Effector memory CD8-positive, alpha-beta T cell (primary cell): ENCODE results near the gene SP110.

Source experiments
- ATAC-seq: fragments of 150-1000 bp; cut with Tn5 transposase; replicated peaks from 2 replicates; pipeline ENCODE4 v1.10.0; 2021; ENCODE audit warnings: mild to moderate bottlenecking, moderate library complexity
- DNase-seq, 3 experiments: peaks; one replicate each; pipeline ENCODE4 v3.0.0; 2021
- H3K27ac Mint-ChIP-seq, 2 donors: one replicate each; pipeline ENCODE4 v1.8.0; 2022; ENCODE audit warnings: mild to moderate bottlenecking in 2 of 2, mixed read lengths in 2 of 2, moderate library complexity in 2 of 2
- H3K27me3 Mint-ChIP-seq, 2 donors: one replicate each; pipeline ENCODE4 v1.8.0; 2022; ENCODE audit warnings: mixed read lengths in 2 of 2
- H3K36me3 Mint-ChIP-seq: one replicate; pipeline ENCODE4 v1.8.0; 2022; ENCODE audit warnings: mild to moderate bottlenecking, moderate library complexity, mixed read lengths; ENCODE audit not compliant: insufficient read depth
- H3K4me1 Mint-ChIP-seq, 2 donors: one replicate each; pipeline ENCODE4 v1.8.0; 2022; ENCODE audit warnings: low read depth in 2 of 2, mixed read lengths in 2 of 2
- H3K4me3 Mint-ChIP-seq, 2 donors: one replicate each; pipeline ENCODE4 v1.8.0; 2022; ENCODE audit warnings: mild to moderate bottlenecking in 2 of 2, mixed read lengths in 2 of 2, moderate library complexity in 2 of 2
- H3K9me3 Mint-ChIP-seq, 2 donors: one replicate each; pipeline ENCODE4 v1.8.0; 2022; ENCODE audit warnings: mixed read lengths in 2 of 2

The SP110 gene

DNA sequence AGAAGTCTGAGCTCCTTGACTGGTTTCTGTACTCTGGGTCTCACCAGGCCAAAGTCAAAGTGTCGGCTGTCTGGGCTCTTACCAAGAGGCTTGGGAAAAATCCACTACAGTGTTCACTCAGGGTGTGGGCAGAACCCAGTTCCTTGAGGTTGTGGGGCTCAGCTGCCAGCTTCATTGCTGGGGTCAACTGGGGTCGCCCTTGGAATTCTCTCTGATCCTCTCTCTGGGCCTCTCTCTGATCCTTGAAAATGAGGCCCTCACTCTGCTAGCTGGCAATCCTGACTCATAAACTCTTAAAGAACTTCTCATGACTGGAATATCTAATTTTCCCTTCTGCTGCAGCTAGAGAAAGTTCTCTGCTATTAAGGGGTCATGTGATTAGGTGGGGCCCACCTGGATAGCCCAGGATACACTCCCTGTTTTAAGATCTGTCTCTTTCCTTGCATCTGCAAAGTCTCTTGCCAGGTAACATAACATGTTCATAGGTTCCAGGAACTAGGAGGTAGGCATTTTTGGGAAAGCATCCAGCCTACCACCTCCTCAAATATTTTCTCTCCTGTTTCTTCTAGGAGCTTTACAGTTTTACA is 66.3 kb downstream of the SP110 start:
- Mint-ChIP-seq H3K4me3 (no peak overlapping the region), H3K36me3 (no peaks in the 10 kb centered on the region), H3K9me3 (peaks cover 0 to 2% of the 10 kb centered on the region in 2 donors), H3K4me1 (no peaks in the 10 kb centered on the region), H3K27me3 (no peaks in the 10 kb centered on the region), H3K27ac (no peak overlapping the region)
- no peak for ATAC-seq
- no peak for DNase-seq

DNA sequence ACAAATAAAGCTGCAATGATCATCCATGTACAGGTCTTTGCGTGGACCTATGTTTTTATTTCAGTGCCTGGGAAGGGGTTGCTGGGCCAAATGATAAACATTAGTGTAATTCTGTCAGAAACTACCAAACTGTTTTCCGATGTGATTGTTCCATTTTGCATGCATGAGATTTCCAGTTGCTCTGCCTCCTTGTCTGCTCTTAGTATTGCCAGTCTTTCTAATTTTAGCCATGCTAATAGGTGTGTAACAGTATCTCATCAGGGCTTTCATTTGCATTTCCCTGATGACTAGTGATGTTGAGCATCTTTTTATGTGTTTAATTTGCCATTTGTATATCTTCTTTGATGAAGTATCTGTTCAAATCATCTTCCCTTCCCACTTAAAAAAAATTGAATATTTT is 67.5 kb downstream of the SP110 start:
- ATAC-seq = no peak
- DNase-seq = no peak
- H3K4me3 Mint-ChIP-seq = no peak overlapping the region
- H3K9me3 Mint-ChIP-seq = peaks cover 0 to 2% of the 10 kb centered on the region in 2 donors
- H3K27ac Mint-ChIP-seq = no peak overlapping the region
- H3K27me3 Mint-ChIP-seq = no peaks in the 10 kb centered on the region
- H3K36me3 Mint-ChIP-seq = no peaks in the 10 kb centered on the region
- no peaks in the 10 kb centered on the region for H3K4me1 Mint-ChIP-seq

DNA sequence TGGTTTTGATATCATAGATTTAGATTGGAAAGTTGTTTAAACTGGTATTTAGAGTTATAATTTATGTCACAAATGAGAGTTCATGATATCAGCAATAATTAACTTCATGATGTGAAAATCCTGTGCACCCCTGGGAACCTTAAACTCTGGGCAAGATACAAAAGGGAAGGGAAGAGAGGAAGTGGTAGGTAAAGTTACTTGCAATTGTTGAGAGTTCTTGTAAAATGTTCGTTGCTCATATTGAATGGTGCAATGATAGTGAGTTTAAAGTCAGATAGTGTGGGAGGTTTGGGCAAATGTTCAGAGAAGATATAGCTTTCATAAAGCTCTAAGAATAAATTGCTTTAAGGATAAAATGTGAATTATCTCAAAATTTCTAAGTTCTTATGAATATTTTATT is 75.4 kb downstream of the SP110 start:
- Mint-ChIP-seq H3K4me3 (no peak overlapping the region), H3K4me1 (no peaks in the 10 kb centered on the region), H3K27ac (no peak overlapping the region), H3K27me3 (peaks cover 13 to 28% of the 10 kb centered on the region in 2 donors), H3K36me3 (no peaks in the 10 kb centered on the region), H3K9me3 (peaks cover 0 to 7% of the 10 kb centered on the region in 2 donors)
- DNase-seq (no peak), ATAC-seq (no peak)

DNA sequence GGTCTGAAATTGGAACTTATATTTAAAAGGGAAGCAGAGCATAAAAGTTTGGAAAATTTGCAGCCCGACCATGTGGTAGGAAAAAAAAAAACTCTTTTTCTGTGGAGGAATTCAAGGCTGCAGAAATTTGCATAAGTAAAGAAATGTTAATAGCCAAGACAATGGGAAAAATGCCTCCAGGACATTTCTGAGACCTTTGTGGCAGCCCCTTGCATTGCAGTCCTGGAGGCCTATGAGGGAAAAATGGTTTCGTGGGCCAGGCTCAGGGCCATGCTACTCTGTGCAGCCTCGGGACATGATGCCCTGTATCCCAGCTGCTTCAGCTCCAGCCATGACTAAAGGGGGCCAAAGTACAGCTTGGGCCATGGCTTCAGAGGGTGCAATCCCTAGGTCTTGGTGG is 79.1 kb downstream of the SP110 start:
- no peak overlapping the region for H3K4me3 Mint-ChIP-seq
- peaks cover 13 to 28% of the 10 kb centered on the region in 2 donors for H3K27me3 Mint-ChIP-seq
- no peaks in the 10 kb centered on the region for H3K36me3 Mint-ChIP-seq
- H3K27ac Mint-ChIP-seq = no peak overlapping the region
- H3K4me1 Mint-ChIP-seq = no peaks in the 10 kb centered on the region
- DNase-seq = no peak
- peaks cover 0 to 7% of the 10 kb centered on the region in 2 donors for H3K9me3 Mint-ChIP-seq
- no peak for ATAC-seq

DNA sequence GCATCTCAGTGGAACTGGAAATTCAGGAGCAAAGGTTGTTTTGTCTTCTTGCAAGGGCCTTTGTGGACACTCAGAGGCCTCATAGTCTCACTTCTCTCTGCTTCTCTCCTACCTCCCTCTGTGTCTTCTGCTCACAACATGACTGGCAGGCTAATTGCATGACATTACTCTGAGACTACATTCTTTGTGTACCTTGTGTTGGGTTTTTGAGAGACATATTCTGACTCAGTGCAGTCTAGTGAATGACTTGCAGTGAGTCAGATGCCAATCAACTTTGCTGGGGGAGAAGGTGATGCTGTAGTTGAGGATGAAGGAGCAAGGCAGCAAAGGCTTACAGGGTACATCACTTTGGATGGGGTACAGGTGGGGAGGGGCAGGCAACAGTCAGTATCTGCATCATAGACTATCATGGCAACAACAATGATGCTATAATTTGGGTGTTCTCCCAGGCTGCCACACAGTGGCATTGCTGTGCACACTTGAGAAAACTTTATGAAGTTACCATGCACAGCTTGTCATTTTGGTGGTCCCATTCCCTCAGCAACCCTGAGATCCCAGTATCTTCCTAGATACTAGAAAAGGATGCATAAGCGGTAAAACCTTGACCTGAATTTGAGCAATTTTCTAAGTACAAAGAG is 81.8 kb downstream of the SP110 start:
- no peak for ATAC-seq
- Mint-ChIP-seq H3K4me3 (no peak overlapping the region), H3K9me3 (peaks cover 0 to 7% of the 10 kb centered on the region in 2 donors), H3K4me1 (no peaks in the 10 kb centered on the region), H3K27ac (no peak overlapping the region), H3K36me3 (no peaks in the 10 kb centered on the region), H3K27me3 (peaks cover 13 to 28% of the 10 kb centered on the region in 2 donors)
- DNase-seq = no peak

DNA sequence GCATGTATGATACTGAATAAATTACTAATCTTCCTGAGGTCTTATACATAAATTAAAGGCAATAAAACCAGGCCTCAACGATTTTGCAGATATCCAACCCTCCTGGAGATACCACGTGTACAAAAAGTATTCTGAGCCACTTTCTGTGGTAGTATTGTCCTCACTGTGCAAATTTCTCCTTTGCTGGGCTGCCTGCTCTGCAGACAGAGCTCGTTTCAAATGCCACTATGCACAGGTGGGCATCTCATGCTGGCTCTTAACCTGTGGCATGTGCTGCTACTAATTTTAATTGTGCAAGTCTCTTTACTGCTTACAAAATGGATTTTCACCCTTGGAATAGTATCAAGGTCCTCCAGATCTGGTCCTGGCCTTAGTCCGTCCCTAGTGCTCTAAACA is 84.7 kb downstream of the SP110 start:
- H3K4me3 Mint-ChIP-seq = no peak overlapping the region
- peaks cover 0 to 5% of the 10 kb centered on the region in 2 donors for H3K9me3 Mint-ChIP-seq
- no peak overlapping the region for H3K27ac Mint-ChIP-seq
- H3K4me1 Mint-ChIP-seq = no peaks in the 10 kb centered on the region
- no peak for ATAC-seq
- DNase-seq = no peak
- peaks cover 7 to 20% of the 10 kb centered on the region in 2 donors for H3K27me3 Mint-ChIP-seq
- peaks cover 3% of the 10 kb centered on the region for H3K36me3 Mint-ChIP-seq

DNA sequence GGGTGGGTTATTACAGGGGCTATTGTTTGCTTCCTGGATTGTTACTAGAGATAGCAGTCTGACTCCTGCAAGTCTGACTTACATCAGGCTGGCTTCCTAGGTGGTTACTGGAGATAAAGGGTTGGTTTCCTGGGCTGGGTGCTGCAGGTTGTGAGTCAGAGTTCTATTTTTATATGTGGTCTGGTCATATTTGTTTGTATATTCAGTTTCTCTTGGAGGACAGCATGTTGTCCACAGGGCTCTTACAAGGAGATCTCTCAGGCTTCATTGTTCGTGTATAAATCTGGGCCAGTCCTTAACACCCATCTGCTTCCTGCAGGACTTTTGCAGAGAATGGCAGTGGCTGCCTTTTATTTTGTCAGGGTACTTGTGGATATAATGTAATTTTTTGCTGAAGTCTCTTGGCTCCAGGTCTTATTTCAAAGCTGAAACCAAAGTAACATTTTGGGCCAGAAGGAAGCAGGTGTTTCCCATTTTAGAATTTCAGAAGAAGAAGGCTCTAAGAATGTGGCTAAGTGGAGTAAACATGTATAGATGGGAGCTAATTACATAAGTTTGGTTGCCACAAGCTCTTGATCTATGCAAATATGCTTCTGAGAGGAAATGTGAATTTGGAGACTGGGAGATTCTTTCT is 85.2 kb downstream of the SP110 start:
- DNase-seq (no peak), ATAC-seq (no peak)
- peaks cover 2 to 15% of the 10 kb centered on the region in 2 donors for H3K27me3 Mint-ChIP-seq
- peaks cover 3% of the 10 kb centered on the region for H3K36me3 Mint-ChIP-seq
- no peak overlapping the region for H3K4me3 Mint-ChIP-seq
- H3K4me1 Mint-ChIP-seq = no peaks in the 10 kb centered on the region
- H3K9me3 Mint-ChIP-seq = peaks cover 0 to 2% of the 10 kb centered on the region in 2 donors
- H3K27ac Mint-ChIP-seq = no peak overlapping the region

DNA sequence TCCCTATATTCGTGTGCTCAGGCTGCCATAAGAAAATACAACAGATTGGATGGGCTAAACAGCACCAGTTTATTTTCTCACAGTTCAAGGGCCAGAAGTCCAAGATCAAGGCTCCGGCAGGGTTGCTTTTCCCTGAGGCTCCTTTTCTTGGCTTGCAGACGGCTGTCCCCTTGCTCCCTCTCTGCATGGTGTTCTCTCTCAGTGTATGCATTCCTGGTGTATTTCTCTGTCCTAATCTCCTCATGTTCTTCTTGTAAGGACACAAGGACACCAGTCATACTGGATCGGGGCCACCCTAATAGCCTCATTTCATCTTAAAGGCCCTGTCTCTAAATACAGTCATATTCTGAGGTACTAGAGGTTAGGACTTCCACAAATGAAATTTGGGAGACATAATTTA is 88.4 kb downstream of the SP110 start:
- H3K4me1 Mint-ChIP-seq = no peaks in the 10 kb centered on the region
- H3K27me3 Mint-ChIP-seq = peaks cover 0 to 14% of the 10 kb centered on the region in 2 donors
- no peak overlapping the region for H3K4me3 Mint-ChIP-seq
- H3K9me3 Mint-ChIP-seq = peaks cover 0 to 2% of the 10 kb centered on the region in 2 donors
- peaks cover 3% of the 10 kb centered on the region for H3K36me3 Mint-ChIP-seq
- no peak overlapping the region for H3K27ac Mint-ChIP-seq
- ATAC-seq = no peak
- no peak for DNase-seq

DNA sequence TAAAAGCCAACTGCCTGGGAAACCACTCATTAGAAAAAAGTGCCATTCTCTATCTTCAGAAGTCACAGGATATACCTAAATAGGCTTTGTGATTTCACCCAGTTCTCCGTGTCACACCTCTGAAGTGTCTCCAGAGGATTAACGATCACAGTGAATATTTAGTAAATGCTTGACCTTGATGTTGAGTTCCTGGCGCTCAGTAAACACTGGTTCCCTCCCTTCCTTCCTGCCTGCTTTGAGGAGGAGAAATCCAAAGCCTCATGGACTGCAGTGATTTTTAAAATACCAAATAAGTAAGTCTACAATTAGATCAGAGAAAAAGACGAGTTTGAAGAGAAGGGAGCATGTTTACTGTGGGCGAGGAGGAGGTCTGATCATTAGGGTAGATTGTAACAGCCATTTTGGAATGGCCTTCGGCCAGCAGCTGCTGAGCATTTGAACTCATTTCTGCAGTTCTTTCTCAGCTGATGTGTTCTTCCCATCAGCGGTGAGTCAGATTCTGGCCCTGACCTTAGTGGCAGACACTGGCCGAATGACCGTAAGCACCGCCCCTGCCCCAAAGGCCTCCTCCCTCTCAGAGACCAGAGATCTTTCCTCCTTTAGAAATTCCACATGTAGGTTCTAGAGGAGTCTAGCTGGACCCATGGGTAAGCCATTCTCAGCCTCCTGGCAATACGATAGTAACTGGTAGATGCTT is 89.0 kb downstream of the SP110 start:
- Mint-ChIP-seq H3K4me3 (no peak overlapping the region), H3K36me3 (peaks cover 3% of the 10 kb centered on the region), H3K4me1 (peaks cover 0 to under 1% of the 10 kb centered on the region in 2 donors), H3K27ac (no peak overlapping the region), H3K9me3 (peaks cover 0 to 2% of the 10 kb centered on the region in 2 donors), H3K27me3 (peaks cover 0 to 14% of the 10 kb centered on the region in 2 donors)
- ATAC-seq (no peak), DNase-seq (no peak)

DNA sequence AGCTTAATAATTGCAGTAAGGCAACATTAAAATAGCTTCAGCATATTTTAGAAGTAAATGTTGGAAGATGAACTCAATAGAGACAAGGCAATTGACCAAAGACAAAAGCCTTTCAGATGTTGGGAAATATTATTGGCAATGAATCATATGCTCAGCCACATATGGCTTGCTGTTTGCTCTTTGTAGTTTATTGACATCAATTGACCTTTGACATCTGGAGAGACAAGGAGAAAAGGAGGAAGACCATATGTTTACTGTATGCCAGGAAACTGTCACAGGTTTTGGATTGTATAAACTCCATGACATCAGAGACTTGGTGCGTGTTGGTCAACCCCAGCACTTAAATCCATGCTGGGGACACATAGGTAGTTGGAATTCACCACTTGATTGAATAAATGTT is 90.4 kb downstream of the SP110 start:
- no peak for ATAC-seq
- no peak for DNase-seq
- no peak overlapping the region for H3K4me3 Mint-ChIP-seq
- peaks cover 0 to 2% of the 10 kb centered on the region in 2 donors for H3K9me3 Mint-ChIP-seq
- peaks cover 0 to 14% of the 10 kb centered on the region in 2 donors for H3K27me3 Mint-ChIP-seq
- peaks cover 3% of the 10 kb centered on the region for H3K36me3 Mint-ChIP-seq
- no peak overlapping the region for H3K27ac Mint-ChIP-seq
- H3K4me1 Mint-ChIP-seq = peaks cover 8 to 12% of the 10 kb centered on the region in 2 donors

DNA sequence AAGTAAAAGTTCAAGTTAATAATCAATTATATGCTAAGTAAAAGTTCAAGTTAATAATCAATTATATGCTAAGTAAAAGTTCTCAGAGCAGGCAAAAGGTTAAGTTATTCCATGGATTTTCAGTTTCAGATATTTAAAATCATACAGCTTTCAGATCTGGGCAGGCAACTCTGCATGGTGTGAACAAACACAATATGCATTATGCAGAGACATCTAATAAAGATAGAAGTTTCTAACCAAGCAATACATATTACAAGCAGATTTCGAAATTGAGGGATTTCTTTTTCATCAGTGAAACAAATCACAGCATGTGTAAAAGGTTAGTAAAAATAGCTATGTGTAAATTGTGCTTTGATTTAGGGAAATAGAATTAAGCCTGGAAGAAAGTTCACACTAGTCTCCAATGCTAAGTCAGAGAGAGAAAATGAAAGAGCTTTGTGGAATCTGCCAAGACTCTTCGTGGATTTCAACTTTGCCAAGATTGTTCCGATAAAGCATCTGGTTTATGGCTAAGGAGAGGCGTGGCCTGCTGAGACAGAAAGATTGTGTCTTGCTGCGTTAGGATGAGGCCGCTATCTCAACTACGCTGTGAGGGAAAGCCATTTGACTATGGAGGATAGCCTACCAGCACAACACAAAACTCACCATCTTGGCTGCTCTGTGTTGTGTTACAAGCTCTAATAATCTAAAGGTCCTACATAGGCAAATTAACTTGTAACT is 91.0 kb downstream of the SP110 start:
- ATAC-seq (no peak), DNase-seq (no peak)
- peaks cover 0 to 14% of the 10 kb centered on the region in 2 donors for H3K27me3 Mint-ChIP-seq
- H3K27ac Mint-ChIP-seq = no peak overlapping the region
- peaks cover 0 to 2% of the 10 kb centered on the region in 2 donors for H3K9me3 Mint-ChIP-seq
- no peak overlapping the region for H3K4me3 Mint-ChIP-seq
- H3K36me3 Mint-ChIP-seq = peaks cover 3% of the 10 kb centered on the region
- H3K4me1 Mint-ChIP-seq = peaks cover 8 to 12% of the 10 kb centered on the region in 2 donors

DNA sequence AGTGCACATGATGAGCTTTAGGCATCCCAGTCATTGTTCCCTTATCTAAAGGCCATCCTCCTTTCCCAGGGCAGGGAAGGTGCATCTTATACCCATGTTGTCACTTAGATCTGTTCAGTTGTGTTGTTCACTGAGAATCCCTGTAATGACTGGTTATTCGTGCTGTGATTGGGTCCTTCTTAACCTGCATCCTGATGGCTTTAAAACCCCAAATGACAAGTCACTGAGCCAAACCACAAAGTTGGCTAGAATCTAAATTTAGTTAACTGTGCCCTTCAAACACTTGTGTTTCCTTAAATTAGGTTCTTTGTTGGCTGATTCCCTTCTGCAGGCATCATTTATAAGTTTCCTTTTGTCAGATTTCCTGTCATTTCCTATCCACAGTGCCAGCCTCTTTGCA is 92.6 kb downstream of the SP110 start:
- ATAC-seq (no peak), DNase-seq (no peak)
- no peaks in the 10 kb centered on the region for H3K9me3 Mint-ChIP-seq

More for the DNA sequence above, 92.6 kb downstream of the SP110 start:
- H3K36me3 Mint-ChIP-seq = peaks cover 3% of the 10 kb centered on the region
- H3K27me3 Mint-ChIP-seq = peaks cover 0 to 14% of the 10 kb centered on the region in 2 donors
- H3K4me3 Mint-ChIP-seq = no peak overlapping the region
- no peak overlapping the region for H3K27ac Mint-ChIP-seq
- H3K4me1 Mint-ChIP-seq = peaks cover 8 to 12% of the 10 kb centered on the region in 2 donors
